Mesothelial cell of epicardium (in vitro differentiated cells): ENCODE measurements around the gene POLE4. TPM values are rescaled to one million over a fixed set of nuclear protein-coding genes. Genes with fewer than 3 reads are reported as not detected.

Source experiments
- DNase-seq, 2 experiments: peaks; one replicate each; pipeline ENCODE4 v3.0.0; 2021; ENCODE audit warnings: low spot score in 2 of 2; ENCODE audit not compliant: unreplicated experiment in 2 of 2
- H3K27ac Mint-ChIP-seq: 2 replicates; pipeline ENCODE4 v1.8.0; 2021; ENCODE audit warnings: mixed read lengths
- H3K27me3 Mint-ChIP-seq: 2 replicates; pipeline ENCODE4 v1.8.0; 2021; ENCODE audit warnings: low read depth, mixed read lengths
- H3K36me3 Mint-ChIP-seq: 2 replicates; pipeline ENCODE4 v1.8.0; 2021; ENCODE audit warnings: mixed read lengths
- H3K4me1 Mint-ChIP-seq: 2 replicates; pipeline ENCODE4 v1.8.0; 2021; ENCODE audit warnings: mixed read lengths
- H3K4me3 Mint-ChIP-seq: 2 replicates; pipeline ENCODE4 v1.8.0; 2021; ENCODE audit warnings: mild to moderate bottlenecking, moderate library complexity, mixed read lengths
- H3K9me3 Mint-ChIP-seq: 2 replicates; pipeline ENCODE4 v1.8.0; 2021; ENCODE audit warnings: mixed read lengths
- total RNA-seq: library from RNA; stranded (reverse); gene quantifications from 3 replicates; pipeline ENCODE4 v1.2.1, GENCODE V29; 2021
- TF ChIP-seq, protein P1 (sequence below): fragments of 200-600 bp; sonication (generic); IDR thresholded peaks from one replicate; pipeline ENCODE4 v1.5.0; 2021; ENCODE audit warnings: antibody characterized with exemption; ENCODE audit not compliant: unreplicated experiment

The POLE4 gene
- total RNA-seq, 1 donor from 2014 or later = 33.9 TPM

DNA sequence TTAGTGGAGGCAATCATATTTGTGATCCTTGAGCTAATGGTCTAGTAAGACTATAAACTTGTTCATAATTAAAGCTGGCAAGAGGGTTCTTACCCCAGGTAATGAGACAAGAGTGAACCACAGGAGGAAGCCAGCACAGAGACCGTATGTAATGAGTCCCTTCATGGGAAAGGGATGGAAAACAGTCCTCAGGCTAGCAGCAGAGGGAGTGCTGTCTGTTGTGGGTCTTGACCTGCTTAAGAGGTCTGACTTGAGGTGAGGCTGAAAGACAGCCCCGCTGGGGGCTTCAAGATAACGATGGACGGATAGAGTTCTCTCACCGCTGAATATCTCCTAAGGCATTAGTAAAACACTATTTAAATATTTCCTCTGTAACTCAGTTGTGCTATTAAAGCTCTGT lies 16.2 kb upstream of the POLE4 start:
- Mint-ChIP-seq H3K36me3 (peaks cover 3% of the 10 kb centered on the region), H3K9me3 (peaks cover 11% of the 10 kb centered on the region), H3K4me1 (no peaks in the 10 kb centered on the region), H3K4me3 (no peak overlapping the region), H3K27ac (no peak overlapping the region), H3K27me3 (no peaks in the 10 kb centered on the region)
- no peak for DNase-seq
- TF ChIP-seq, protein P1, sequence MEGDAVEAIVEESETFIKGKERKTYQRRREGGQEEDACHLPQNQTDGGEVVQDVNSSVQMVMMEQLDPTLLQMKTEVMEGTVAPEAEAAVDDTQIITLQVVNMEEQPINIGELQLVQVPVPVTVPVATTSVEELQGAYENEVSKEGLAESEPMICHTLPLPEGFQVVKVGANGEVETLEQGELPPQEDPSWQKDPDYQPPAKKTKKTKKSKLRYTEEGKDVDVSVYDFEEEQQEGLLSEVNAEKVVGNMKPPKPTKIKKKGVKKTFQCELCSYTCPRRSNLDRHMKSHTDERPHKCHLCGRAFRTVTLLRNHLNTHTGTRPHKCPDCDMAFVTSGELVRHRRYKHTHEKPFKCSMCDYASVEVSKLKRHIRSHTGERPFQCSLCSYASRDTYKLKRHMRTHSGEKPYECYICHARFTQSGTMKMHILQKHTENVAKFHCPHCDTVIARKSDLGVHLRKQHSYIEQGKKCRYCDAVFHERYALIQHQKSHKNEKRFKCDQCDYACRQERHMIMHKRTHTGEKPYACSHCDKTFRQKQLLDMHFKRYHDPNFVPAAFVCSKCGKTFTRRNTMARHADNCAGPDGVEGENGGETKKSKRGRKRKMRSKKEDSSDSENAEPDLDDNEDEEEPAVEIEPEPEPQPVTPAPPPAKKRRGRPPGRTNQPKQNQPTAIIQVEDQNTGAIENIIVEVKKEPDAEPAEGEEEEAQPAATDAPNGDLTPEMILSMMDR = no peak

DNA sequence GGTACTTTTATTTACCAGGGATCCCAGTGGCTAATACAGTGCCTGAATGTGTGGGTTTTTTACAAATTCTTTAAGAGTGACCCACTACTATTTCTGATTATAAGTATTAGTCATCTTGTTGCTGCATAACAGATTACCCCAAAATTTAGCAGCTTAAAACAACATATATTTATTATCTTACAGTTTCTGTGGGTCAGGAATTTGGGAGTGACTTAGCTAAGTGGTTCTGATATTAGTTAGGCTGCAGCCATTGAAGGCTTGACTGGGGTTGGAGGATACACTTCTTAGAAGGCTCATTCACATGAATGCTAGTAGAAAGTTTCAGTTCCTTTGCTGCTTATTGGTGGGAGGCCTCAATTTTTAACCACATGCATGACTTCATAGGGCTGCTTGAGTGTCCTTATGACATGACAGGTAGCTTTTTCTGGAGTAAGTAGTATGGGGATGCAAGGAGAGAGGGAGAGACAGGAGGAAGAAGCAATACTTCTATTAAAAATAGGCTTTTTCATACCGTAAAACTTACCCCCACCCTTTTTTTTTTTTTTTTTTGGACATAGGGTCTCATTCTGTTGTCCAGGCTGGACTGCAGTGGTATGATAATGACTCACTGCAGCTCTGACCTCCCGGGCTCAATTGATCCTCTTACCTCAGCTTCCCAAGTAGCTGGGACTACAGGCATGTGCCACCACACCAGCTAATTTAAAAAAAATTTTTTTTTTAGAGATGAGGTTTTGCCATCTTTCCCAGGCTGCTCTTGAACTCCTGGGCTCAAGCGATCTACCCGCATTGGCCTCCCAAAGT lies 13.3 kb upstream of the POLE4 start:
- Mint-ChIP-seq H3K4me1 (no peaks in the 10 kb centered on the region), H3K4me3 (no peak overlapping the region)
- DNase-seq = no peak

DNA sequence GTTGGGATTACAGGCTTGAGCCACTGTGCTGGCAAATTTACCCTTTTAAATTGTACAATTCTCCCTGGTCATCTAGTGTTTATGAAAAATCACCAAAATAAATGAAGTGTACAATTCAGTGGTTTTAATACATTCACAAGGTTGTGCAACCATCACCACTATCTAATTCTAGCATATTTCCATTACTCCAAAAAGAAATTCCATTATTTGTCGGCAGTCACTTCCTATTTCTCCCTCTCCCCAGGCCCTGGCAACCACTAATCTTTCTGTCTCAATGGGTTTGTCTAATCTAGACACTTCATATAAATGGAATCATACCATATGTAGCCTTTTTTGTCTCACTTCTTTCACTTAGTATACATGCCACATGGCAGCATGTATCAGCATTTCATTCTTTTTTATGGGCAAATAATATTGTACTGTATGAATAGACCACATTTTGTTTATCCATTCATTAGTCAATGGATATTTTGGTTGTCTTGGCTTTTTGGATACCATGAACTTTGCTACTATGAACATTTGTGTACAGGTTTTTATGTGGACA lies 12.6 kb upstream of the POLE4 start:
- TF ChIP-seq, protein P1 = no peak
- peaks cover 22% of the 10 kb centered on the region for H3K36me3 Mint-ChIP-seq
- H3K9me3 Mint-ChIP-seq = peaks cover 36% of the 10 kb centered on the region
- no peak for DNase-seq
- H3K27ac Mint-ChIP-seq = no peak overlapping the region
- no peaks in the 10 kb centered on the region for H3K4me1 Mint-ChIP-seq
- H3K27me3 Mint-ChIP-seq = no peaks in the 10 kb centered on the region
- H3K4me3 Mint-ChIP-seq = no peak overlapping the region

More for the DNA sequence above, 13.3 kb upstream of the POLE4 start:
- Mint-ChIP-seq H3K27ac (no peak overlapping the region), H3K27me3 (no peaks in the 10 kb centered on the region), H3K9me3 (peaks cover 31% of the 10 kb centered on the region), H3K36me3 (peaks cover 19% of the 10 kb centered on the region)
- TF ChIP-seq, protein P1 = no peak

DNA sequence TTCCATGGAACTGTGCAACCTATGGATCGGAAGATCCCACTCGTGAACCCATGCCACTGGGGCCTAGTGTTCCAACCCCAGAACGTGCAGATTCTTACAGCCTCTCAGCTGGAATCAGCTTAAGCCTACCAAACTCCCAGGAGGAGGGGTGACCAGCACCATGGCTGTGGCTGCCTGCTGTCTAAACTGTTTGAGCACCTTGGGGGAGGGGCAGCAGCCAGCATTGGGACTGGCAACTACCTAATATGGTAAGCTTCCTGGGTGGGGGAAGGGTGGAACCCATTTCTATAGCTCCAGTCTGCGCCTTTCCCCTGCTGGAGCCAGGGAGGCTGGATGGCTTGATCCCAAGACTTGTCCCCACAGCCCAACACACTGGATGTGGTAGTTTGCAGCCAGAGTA lies 10.7 kb upstream of the POLE4 start:
- peaks cover 53% of the 10 kb centered on the region for H3K9me3 Mint-ChIP-seq
- no peak for DNase-seq

DNA sequence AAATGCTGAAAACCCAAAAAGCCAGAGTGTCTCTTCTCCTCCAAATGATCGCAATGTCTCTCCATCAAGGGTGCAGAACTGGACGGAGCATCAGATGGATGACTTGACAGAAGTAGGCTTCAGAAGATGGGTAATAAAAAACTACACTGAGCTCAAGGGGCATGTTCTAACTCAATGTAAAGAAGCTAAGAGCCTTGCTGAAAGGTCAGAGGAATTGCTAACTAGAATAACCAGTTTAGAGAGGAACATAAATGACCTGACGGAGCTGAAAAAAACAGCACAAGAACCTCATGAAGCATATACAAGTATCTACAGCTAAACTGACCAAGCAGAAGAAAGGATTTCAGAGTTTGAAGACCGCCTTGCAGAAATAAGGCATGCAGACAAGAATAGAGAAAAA lies 9.7 kb upstream of the POLE4 start:
- Mint-ChIP-seq H3K4me3 (no peak overlapping the region), H3K36me3 (peaks cover 44% of the 10 kb centered on the region), H3K27me3 (no peaks in the 10 kb centered on the region), H3K9me3 (peaks cover 54% of the 10 kb centered on the region), H3K4me1 (no peaks in the 10 kb centered on the region), H3K27ac (no peak overlapping the region)
- TF ChIP-seq, protein P1 = no peak
- no peak for DNase-seq

More for the DNA sequence above, 10.7 kb upstream of the POLE4 start:
- H3K4me1 Mint-ChIP-seq = no peaks in the 10 kb centered on the region
- TF ChIP-seq, protein P1 = no peak
- H3K4me3 Mint-ChIP-seq = no peak overlapping the region
- H3K27me3 Mint-ChIP-seq = no peaks in the 10 kb centered on the region
- peaks cover 39% of the 10 kb centered on the region for H3K36me3 Mint-ChIP-seq
- H3K27ac Mint-ChIP-seq = no peak overlapping the region
